Esophagus muscularis mucosa (tissue), 3 donors: ENCODE results near the gene BBX.

Experiments
- POLR2A ChIP-seq: fragments of 450-650 bp; IDR thresholded peaks from one replicate; pipeline ENCODE4 v1.6.1; 2017; ENCODE audit warnings: antibody characterized with exemption, moderate library complexity, mild to moderate bottlenecking, low read depth
- TF ChIP-seq, protein P1 (sequence below), 3 experiments: fragments of 200-600 bp in 2 of 3; fragments of 450-650 bp in 1 of 3; sonication (generic) in 2 of 3; IDR thresholded peaks; one replicate each; pipeline ENCODE4 v1.5.1; 2017 to 2019; ENCODE audit warnings: antibody characterized with exemption in 3 of 3, mild to moderate bottlenecking in 2 of 3, moderate library complexity in 1 of 3

DNA sequence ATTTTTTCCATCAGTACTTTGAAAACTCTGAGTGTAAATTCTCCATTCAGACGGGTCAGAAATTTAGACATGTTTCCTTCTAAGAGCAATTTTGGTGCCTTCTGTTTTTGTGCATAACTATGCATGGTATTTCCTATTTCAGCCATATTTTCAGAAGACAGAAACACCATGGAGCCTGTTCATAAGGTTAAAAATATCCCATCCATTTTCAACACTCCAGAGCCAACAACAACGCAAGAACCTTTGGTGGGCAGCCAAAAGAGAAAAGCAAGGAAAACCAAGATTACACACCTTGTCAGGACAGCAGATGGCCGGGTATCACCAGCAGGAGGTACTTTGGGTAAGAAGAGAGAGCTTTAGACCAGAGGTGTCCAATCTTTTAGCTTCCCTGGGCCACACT, 275.6 kb downstream of the BBX start:
- TF ChIP-seq, protein P1, sequence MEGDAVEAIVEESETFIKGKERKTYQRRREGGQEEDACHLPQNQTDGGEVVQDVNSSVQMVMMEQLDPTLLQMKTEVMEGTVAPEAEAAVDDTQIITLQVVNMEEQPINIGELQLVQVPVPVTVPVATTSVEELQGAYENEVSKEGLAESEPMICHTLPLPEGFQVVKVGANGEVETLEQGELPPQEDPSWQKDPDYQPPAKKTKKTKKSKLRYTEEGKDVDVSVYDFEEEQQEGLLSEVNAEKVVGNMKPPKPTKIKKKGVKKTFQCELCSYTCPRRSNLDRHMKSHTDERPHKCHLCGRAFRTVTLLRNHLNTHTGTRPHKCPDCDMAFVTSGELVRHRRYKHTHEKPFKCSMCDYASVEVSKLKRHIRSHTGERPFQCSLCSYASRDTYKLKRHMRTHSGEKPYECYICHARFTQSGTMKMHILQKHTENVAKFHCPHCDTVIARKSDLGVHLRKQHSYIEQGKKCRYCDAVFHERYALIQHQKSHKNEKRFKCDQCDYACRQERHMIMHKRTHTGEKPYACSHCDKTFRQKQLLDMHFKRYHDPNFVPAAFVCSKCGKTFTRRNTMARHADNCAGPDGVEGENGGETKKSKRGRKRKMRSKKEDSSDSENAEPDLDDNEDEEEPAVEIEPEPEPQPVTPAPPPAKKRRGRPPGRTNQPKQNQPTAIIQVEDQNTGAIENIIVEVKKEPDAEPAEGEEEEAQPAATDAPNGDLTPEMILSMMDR (IDR thresholded peaks at IDR 0.05) = no peak
- TF ChIP-seq POLR2A = no peak
